IMR-90 (cell line): ENCODE data around the gene CHD3. TPM values are rescaled to one million over a fixed set of nuclear protein-coding genes. Genes with fewer than 3 reads are reported as not detected.

Source experiments
- ATAC-seq: fragments of 200-7000 bp; cut with Tn5 transposase; 2 replicates; pipeline ENCODE4 v1.9.1; 2020; ENCODE audit warnings: low read depth, mild to moderate bottlenecking, moderate library complexity
- BruUV-seq: library from RNA; stranded (reverse); fragments of 400-500 nt; replicated peaks from 2 replicates; lab custom pipeline; 2021; lab: Mats Ljungman, UMichigan
- CTCF ChIA-PET: fragments of 300-600 bp; formaldehyde crosslinking; extraction: SDS; loops from one replicate; lab custom pipeline; 2021; ENCODE audit warnings: antibody characterized with exemption; lab: Yijun Ruan, JAX
- POLR2A ChIA-PET: fragments of 300-600 bp; sonication (Branson Sonifier 250); formaldehyde crosslinking; loops from one replicate; lab custom pipeline; 2022; ENCODE audit warnings: antibody characterized with exemption; ENCODE audit not compliant: unreplicated experiment; lab: Charles Lee
- DNase-seq: peaks from one replicate; pipeline ENCODE4 v3.0.0; 2013
- H2AFZ ChIP-seq: replicated peaks from 2 replicates; pipeline ENCODE3; 2013; ENCODE audit warnings: low read length, mild to moderate bottlenecking; ENCODE audit not compliant: poor library complexity
- H2AK5ac ChIP-seq: 2 replicates; pipeline ENCODE4 v1.6.1; 2013; ENCODE audit warnings: low read depth, low read length, inconsistent platforms
- H2AK9ac ChIP-seq: replicated peaks from 2 replicates; pipeline ENCODE3; 2013; ENCODE audit warnings: mild to moderate bottlenecking, low read depth, low read length, moderate library complexity; ENCODE audit not compliant: poor library complexity
- H2BK120ac ChIP-seq: 2 replicates; pipeline ENCODE4 v1.6.1; 2013; ENCODE audit warnings: low read depth, low read length, inconsistent platforms
- H2BK15ac ChIP-seq: 3 replicates; pipeline ENCODE4 v1.6.1; 2013; ENCODE audit warnings: low read depth, low read length, inconsistent platforms
- H2BK20ac ChIP-seq: 2 replicates; pipeline ENCODE4 v1.6.1; 2013; ENCODE audit warnings: low read depth, mild to moderate bottlenecking, inconsistent platforms, low read length, moderate library complexity
- H2BK5ac ChIP-seq: 2 replicates; pipeline ENCODE4 v1.6.1; 2013; ENCODE audit warnings: mild to moderate bottlenecking, low read depth, low read length, inconsistent platforms; ENCODE audit not compliant: poor library complexity, severe bottlenecking
- H3K14ac ChIP-seq: replicated peaks from 2 replicates; pipeline ENCODE4 v1.6.1; 2013; ENCODE audit warnings: low read depth, low read length, inconsistent platforms
- H3K18ac ChIP-seq: 2 replicates; pipeline ENCODE4 v1.6.1; 2013; ENCODE audit warnings: low read depth, low read length, control low read depth
- H3K23ac ChIP-seq: 2 replicates; pipeline ENCODE4 v1.6.1; 2013; ENCODE audit warnings: low read depth, low read length, inconsistent platforms
- H3K27ac ChIP-seq: 2 replicates; pipeline ENCODE4 v1.5.1; 2013; ENCODE audit warnings: mild to moderate bottlenecking, control low read depth, low read length; ENCODE audit not compliant: insufficient read depth
- H3K27me3 ChIP-seq: 2 replicates; pipeline ENCODE4 v1.6.1; 2013; ENCODE audit warnings: low read length; ENCODE audit not compliant: control insufficient read depth, insufficient read depth
- H3K36me3 ChIP-seq: 2 replicates; pipeline ENCODE4 v1.6.1; 2013; ENCODE audit warnings: low read length, mixed read lengths; ENCODE audit not compliant: control insufficient read depth, insufficient read depth
- H3K4ac ChIP-seq: 2 replicates; pipeline ENCODE4 v1.6.1; 2013; ENCODE audit warnings: low read depth, low read length, inconsistent platforms
- H3K4me1 ChIP-seq: 2 replicates; pipeline ENCODE4 v1.6.1; 2013; ENCODE audit warnings: low read length, mixed read lengths; ENCODE audit not compliant: control insufficient read depth, insufficient read depth
- H3K4me2 ChIP-seq: 2 replicates; pipeline ENCODE4 v1.6.1; 2013; ENCODE audit warnings: low read depth, mild to moderate bottlenecking, control low read depth, low read length, moderate library complexity
- H3K4me3 ChIP-seq: 2 replicates; pipeline ENCODE4 v1.5.1; 2013; ENCODE audit warnings: low read depth, mild to moderate bottlenecking, control low read depth, low read length, moderate library complexity; ENCODE audit not compliant: insufficient read depth
- H3K56ac ChIP-seq: 2 replicates; pipeline ENCODE4 v1.6.1; 2013; ENCODE audit warnings: low read length, inconsistent platforms; ENCODE audit not compliant: insufficient read depth; ENCODE audit errors: extremely low read depth
- H3K79me1 ChIP-seq, 2 experiments: 2 replicates each; pipeline ENCODE4 v1.6.1; 2013; ENCODE audit warnings: low read length in 2 of 2, inconsistent platforms in 1 of 2, low read depth in 1 of 2
- H3K9ac ChIP-seq: 2 replicates; pipeline ENCODE4 v1.6.1; 2013; ENCODE audit warnings: low read depth, low read length, control low read depth
- H3K9me1 ChIP-seq: 2 replicates; pipeline ENCODE4 v1.6.1; 2013; ENCODE audit warnings: low read length, inconsistent platforms; ENCODE audit not compliant: insufficient read depth
- H3K9me3 ChIP-seq: 2 replicates; pipeline ENCODE4 v1.6.1; 2013; ENCODE audit warnings: low read length; ENCODE audit not compliant: control insufficient read depth, insufficient read depth
- H4K20me1 ChIP-seq: 2 replicates; pipeline ENCODE4 v1.6.1; 2013; ENCODE audit warnings: low read length, inconsistent platforms; ENCODE audit not compliant: insufficient read depth
- H4K5ac ChIP-seq: 2 replicates; pipeline ENCODE4 v1.6.1; 2013; ENCODE audit warnings: mild to moderate bottlenecking, low read depth, low read length, control low read depth
- H4K8ac ChIP-seq, 2 experiments: 2 replicates each; pipeline ENCODE4 v1.6.1; 2013; ENCODE audit warnings: low read depth in 2 of 2, low read length in 2 of 2, control low read depth in 1 of 2, inconsistent platforms in 1 of 2
- H4K91ac ChIP-seq: 2 replicates; pipeline ENCODE4 v1.6.1; 2013; ENCODE audit warnings: low read depth, low read length, inconsistent platforms; ENCODE audit not compliant: insufficient read depth
- BHLHE40 ChIP-seq: fragments of 150-350 bp; IDR thresholded peaks from 2 replicates; pipeline ENCODE4 v1.6.1; 2016; ENCODE audit warnings: mild to moderate bottlenecking, low read depth, low read length
- CEBPB ChIP-seq: IDR thresholded peaks from 2 replicates; pipeline ENCODE4 v1.6.1; 2012; ENCODE audit warnings: low read depth, low read length, improper control_type of control experiment
- CHD1 ChIP-seq: IDR thresholded peaks from 2 replicates; pipeline ENCODE4 v1.6.1; 2012; ENCODE audit warnings: low read depth, low read length, improper control_type of control experiment
- POLR2A ChIP-seq: IDR thresholded peaks from 2 replicates; pipeline ENCODE4 v1.6.1; 2012; ENCODE audit warnings: mild to moderate bottlenecking, low read depth, low read length
- SMC3 ChIP-seq: fragments of 150-350 bp; IDR thresholded peaks from 2 replicates; pipeline ENCODE4 v1.6.1; 2016; ENCODE audit warnings: low read depth, mild to moderate bottlenecking, antibody characterized with exemption, low read length, moderate library complexity
- WGBS, 2 experiments: methylation state at CpG; one replicate each; pipeline versions ENCODE4 v1.1.5 to v1.1.7; 2013; ENCODE audit warnings: missing lambda C conversion rate in 2 of 2; ENCODE audit not compliant: insufficient read length in 1 of 2; ENCODE audit errors: extremely low coverage in 2 of 2; 5-methylcytosine and 5-hydroxymethylcytosine counted together
- dilution Hi-C: fragments of 300-500 bp; cut with HindIII; formaldehyde crosslinking; loops from one replicate; pipeline ENCODE4 v1.14.3; 2018; ENCODE audit warnings: low sequenced_read_pairs; ENCODE audit not compliant: unreplicated experiment
- in situ Hi-C: fragments of 300-500 bp; cut with MboI; formaldehyde crosslinking; loops from 3 replicates; pipeline ENCODE4 v1.14.3; 2019; ENCODE audit warnings: low sequenced_read_pairs, inconsistent platforms, mixed read lengths
- intact Hi-C: fragments of 100-400 bp; cut with micrococcal nuclease; formaldehyde crosslinking; loops from 2 replicates; pipeline ENCODE4 v1.10.0; 2022
- polyA plus RNA-seq, 3 experiments: library from polyadenylated mRNA; depleted of rRNA; stranded (reverse); fragments of >200 nt; gene quantifications; 2 replicates each; pipeline ENCODE4 v1.2.3, GENCODE V29; 2012; ENCODE audit warnings: low replicate concordance in 1 of 3
- total RNA-seq: library from RNA; depleted of rRNA; stranded (reverse); fragments of >200 nt; gene quantifications from 2 replicates; pipeline ENCODE4 v1.2.3, GENCODE V29; 2012
- TF ChIP-seq, protein P1 (sequence below): fragments of 150-350 bp; IDR thresholded peaks from 2 replicates; pipeline ENCODE4 v1.6.1; 2017; ENCODE audit warnings: mild to moderate bottlenecking, antibody characterized with exemption, low read length, low read depth

The CHD3 gene
- total and polyA plus RNA-seq, 2 of the 4 experiments (the other 2 are of a cell fraction) = 65.4 to 78.1 TPM

DNA sequence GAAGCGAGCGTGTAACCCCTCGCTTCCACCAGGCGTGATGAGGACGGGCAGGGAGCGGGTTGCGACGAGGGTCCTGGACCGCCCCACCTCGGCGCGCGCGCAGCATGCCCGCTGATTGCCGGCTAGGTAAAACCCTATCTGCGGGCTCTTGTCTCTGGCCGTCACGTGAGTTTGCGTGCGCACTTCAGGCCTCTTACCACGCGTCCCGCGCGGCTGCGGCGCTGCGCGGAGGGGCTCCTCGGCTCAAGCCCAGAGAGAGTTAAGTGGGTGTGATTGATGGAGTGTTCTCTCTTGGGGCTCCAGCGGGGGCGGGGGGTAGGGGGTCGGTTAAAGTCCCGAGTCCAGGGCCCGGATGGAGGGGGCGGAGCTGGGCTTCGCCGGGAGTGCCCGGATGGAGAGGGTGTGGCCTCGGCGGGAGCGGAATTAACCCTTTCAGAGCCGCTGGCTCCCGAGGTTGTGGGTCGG, 46.6 kb upstream of the CHD3 start:
- H4K20me1 ChIP-seq = peaks cover 77% of the 10 kb centered on the region
- peak overlapping the region; percentile 97 for H3K4ac ChIP-seq
- peak; percentile 82 for DNase-seq
- TF ChIP-seq BHLHE40 (peak; percentile 92), CEBPB (no peak), CHD1 (peak; percentile 88; the same call in 1 of the 2 replicates), POLR2A (peak; percentile 80), SMC3 (peak; percentile 2; the same call in 1 of the 2 replicates)
- TF ChIP-seq, protein P1, sequence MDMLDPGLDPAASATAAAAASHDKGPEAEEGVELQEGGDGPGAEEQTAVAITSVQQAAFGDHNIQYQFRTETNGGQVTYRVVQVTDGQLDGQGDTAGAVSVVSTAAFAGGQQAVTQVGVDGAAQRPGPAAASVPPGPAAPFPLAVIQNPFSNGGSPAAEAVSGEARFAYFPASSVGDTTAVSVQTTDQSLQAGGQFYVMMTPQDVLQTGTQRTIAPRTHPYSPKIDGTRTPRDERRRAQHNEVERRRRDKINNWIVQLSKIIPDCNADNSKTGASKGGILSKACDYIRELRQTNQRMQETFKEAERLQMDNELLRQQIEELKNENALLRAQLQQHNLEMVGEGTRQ = peak; percentile 65
- ChIA-PET POLR2A (no interaction called here), CTCF (interaction anchor here (1.2 kb wide), 1 partner anchor 71 kb away, joined by 3 read pairs; no protein-coding TSS in a partner anchor)
- H3K27me3 ChIP-seq = no peaks in the 10 kb centered on the region
- H3K9ac ChIP-seq = peak overlapping the region; percentile 92
- peak overlapping the region; percentile 98; the same call in 2 of the 3 replicates for H2BK15ac ChIP-seq
- peak overlapping the region; percentile 98 for H2AK9ac ChIP-seq
- H2BK5ac ChIP-seq = peak overlapping the region; percentile 97
- H3K9me1 ChIP-seq = peaks cover 9% of the 10 kb centered on the region; the same call in 1 of the 2 replicates
- H2AK5ac ChIP-seq = peak overlapping the region; percentile 99
- H2BK120ac ChIP-seq = peak overlapping the region; percentile 91
- peaks cover 25% of the 10 kb centered on the region for H3K4me1 ChIP-seq
- WGBS, 2 experiments = 2% methylated on average over 8 of the region's 46 CpGs; no CpG with 5 or more reads in 1 of the 2 experiments
- peak overlapping the region; percentile 79 to 91 for H4K8ac ChIP-seq
- no TSS peak for BruUV-seq
- peak overlapping the region; percentile 81 for H3K56ac ChIP-seq
- H2AFZ ChIP-seq = peak overlapping the region; percentile 94
- H3K27ac ChIP-seq = peak overlapping the region; percentile 98
- in situ Hi-C loops = no loop called here
- peak overlapping the region; percentile 89 for H4K91ac ChIP-seq
- no peaks in the 10 kb centered on the region for H3K9me3 ChIP-seq
- H3K4me2 ChIP-seq = peak overlapping the region; percentile 97
- H2BK20ac ChIP-seq = peak overlapping the region; percentile 67; the same call in 1 of the 2 replicates
- H3K36me3 ChIP-seq = peaks cover 23% of the 10 kb centered on the region; the same call in 1 of the 2 replicates
- H3K18ac ChIP-seq = peak overlapping the region; percentile 68
- peak overlapping the region; percentile 82 for H3K14ac ChIP-seq
- H3K4me3 ChIP-seq = peak overlapping the region; percentile 71
- peaks cover 19 to 82% of the 10 kb centered on the region in 2 experiments for H3K79me1 ChIP-seq
- H4K5ac ChIP-seq = peak overlapping the region; percentile 12; the same call in 1 of the 2 replicates
- H3K23ac ChIP-seq = peak overlapping the region; percentile 77
- dilution Hi-C loops = no loop called here
- peak; percentile 32 for ATAC-seq
- intact Hi-C loops = loop anchor here (2.0 to 5.0 kb wide), 2 partner anchors 15 to 270 kb away; partner anchors contain the start of gene NAA38
